ENCODE data around the gene PRSS2.
"Not testable (repeated sequence)": the region's sequence is repeated elsewhere in the genome, so short reads cannot be mapped to it uniquely, and the experiment has no call there.

Gene PRSS2

DNA sequence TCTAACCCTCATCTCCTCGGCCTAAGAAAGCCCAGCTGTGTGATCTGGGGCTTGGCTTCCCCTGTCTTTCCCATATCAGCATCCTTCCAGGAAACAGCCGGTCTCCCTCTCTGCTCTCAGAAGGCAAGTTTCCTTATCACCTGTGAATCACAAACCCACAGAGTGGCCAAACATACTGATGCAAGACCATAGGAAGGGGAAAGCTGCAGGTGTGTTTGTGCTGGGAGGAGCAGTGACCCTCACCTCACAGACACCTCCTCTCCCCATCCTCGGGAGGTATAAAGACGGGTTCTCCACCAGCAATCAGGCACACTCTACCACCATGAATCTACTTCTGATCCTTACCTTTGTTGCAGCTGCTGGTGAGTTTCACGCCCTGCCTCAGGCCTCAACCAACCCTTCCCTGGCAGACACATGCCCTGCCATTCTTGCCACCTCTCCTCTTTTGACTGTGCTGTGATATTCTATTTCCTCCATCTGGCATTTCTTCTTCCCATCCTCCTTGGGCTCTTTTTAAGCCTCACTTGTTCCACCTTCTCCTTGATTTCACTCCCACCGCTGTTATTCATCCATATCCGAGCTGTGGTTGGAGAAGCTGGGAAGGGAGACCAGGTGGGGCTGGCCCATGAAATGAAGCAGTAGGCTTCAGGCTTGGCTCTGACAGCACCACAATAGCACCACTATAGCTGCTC is at the start of gene PRSS2:
Gene PRSS2, plus strand, starts transcription at position 310 of the 692 bp plus-strand sequence. Its CDS starts 13 bp downstream, at position 323.
- no peak for FAIRE-seq

- FAIRE-seq, result no peak
Observed at GRCh38 chr7:142720986-142721385, 49.8 kb upstream of the PRSS2 start.

DNA sequence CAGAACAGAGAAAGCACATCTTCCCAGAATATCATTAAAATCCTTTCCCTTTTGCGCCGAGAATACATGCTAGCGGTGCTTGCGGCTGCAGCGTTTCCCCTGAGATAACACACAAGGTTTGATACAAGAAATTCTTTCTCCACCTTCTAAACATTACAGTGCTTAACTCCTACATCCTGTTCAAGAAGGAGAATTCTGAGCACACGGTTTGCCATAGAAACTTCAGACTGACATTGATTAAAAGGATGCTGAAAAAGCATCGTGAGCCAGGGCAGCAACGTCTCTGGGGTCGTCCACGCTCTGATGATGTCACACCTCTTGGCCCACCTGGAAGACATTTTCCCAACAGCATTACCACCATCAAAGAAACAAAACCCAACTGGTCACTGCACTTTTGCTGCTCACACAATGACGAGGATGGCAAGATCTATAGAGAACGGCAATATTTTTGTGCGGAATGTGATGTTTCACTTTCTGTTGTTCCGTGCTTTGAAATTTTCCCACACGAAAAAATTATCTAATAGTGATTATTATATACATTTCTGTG is 48.4 kb upstream of the PRSS2 start:
- FAIRE-seq, result no peak

DNA sequence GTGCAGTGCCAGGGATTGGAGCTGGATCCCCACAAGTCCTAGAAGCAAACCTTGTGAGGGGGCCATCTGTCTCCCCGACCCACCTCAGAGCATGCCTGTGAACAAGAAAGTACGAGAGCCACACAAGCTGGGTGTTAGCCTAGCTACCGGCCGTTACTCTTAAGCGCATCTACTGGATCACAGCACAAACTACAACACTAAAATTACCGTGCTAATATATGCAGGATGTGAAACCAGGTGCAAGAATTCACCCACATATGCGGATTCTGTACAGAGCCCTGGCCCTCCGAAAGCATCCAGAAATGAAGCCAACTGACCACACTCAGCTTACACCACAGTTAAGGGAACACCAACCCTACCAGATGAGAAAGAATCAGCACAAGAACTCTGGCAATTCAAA is 37.5 kb upstream of the PRSS2 start:
- FAIRE-seq, result no peak

DNA sequence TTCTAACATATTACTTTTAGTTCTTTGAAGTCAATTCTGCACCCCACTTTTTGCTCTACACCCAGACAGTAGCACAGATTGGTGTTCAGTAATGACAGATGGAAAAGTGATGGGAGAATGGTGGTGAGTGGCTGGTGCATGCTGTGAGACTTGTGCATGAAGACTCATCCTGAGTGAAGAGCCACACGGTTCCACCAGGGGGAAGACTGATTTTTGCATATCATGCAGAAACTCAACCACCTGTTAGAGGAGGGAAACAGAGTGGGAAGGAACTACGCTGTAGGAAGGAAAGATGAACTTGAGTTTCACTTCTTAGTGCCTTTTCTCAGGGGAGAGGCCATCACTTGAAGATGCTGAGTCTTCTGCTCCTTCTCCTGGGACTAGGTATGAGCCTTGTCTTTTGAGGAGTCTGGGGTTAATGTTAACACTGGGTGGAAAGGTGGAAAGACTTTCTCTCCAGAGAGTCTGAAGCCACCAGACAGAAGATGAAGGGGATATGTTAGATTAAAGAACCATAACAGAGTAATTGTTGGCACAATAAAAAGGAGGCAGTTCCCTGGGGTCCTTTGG is 30.8 kb upstream of the PRSS2 start:
- no peak for FAIRE-seq

DNA sequence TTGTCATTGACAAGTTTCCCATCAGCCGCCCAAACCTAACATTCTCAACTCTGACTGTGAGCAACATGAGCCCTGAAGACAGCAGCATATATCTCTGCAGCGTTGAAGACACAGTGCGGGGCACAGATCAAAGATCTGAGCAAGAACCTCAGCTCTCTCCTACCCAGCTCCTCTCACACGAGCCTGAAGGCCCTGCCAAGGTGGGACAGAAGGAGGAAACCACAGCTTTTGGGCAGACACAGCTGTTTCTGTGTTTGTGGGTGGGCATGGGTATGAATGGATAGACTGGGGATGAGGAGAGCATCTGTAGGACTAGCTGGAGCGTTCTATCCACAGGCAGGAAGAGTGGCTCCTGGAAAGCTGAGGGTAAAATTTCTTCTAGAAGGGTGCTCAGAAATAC is 30.0 kb upstream of the PRSS2 start:
- FAIRE-seq, result no peak

GRCh38 chr7:142741932-142742331 is 28.8 kb upstream of the PRSS2 start:
- not testable (repeated sequence) for FAIRE-seq

GRCh38 chr7:142745091-142745635 is 25.6 kb upstream of the PRSS2 start:
- FAIRE-seq, result no peak

DNA sequence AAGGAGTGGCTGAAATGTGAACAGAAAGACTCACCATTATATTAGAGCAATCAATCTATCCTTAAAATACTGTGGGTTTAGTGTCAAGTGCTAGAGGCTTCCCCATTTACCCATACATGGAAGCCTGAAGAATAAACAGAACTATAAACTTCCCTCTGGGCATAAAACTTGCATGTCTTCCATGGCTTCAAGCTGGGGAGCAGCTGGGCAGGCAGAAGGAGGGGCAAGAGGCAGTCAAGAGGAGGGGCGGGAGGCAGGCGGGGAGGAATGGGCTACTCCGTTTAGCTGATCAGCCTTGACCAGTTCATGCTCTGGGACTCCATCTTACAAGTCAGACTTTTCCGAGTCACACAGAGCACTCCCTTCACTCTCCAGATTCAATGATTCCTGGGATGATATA is 25.0 kb upstream of the PRSS2 start:
- FAIRE-seq, result no peak

DNA sequence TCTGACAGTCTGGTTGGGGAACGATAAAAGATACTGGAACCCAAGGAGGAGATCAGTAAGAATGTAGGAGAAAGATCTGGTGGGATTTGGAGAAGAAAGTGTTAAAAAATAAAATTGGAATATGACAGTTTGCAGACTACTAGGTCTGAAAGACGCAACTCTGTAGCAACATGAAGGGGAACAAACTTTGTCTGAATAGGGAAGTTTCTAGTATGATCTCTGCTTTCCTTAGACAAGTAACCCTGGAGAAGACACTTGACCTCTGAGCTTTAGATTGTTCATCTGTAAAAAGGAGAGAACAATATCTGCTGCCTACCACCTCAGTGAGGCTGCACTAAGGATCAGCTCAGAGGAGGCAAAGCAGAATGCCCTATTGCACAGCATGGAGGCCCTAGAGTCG is 24.5 kb upstream of the PRSS2 start:
- FAIRE-seq, result no peak

GRCh38 chr7:142748410-142748809 is 22.4 kb upstream of the PRSS2 start:
- not testable (repeated sequence) for FAIRE-seq

DNA sequence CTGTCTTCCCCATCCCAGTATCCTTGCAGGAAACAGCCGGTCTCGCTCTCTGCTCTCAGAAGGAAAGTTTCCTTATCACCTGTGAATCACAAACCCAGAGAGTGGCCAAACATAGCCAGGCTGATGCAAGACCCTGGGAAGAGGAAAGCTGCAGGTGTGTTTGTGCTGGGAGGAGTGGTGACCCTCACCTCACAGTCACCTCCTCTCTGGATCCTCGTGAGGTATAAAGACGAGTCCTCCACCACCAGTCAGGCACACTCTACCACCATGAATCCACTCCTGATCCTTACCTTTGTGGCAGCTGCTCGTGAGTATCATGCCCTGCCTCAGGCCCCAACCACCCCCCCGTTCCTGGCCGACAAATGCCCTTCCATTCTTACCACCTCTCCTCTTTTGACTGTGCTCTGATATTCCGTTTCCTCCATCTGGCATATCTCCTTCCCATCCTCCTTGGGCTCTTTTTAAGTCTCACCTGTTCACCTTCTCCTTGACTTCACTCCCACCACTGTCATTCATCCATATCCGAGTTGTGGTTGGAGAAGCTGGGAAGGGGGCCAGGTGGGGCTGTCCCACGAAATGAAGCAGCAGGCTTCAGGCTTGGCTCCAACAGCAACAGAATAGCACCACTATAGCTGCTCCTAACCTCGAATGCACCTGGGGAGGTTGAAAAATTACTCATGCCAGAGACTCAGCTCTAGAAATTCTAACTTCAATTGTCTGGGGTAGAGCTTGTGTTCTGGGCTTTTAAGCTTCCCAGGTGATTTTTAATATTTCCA is 21.4 kb upstream of the PRSS2 start, which contains the start of gene PRSS1:
Gene PRSS1, plus strand, starts transcription at position 255 of the 776 bp plus-strand sequence. Its CDS starts 13 bp downstream, at position 268.
- FAIRE-seq, result no peak

DNA sequence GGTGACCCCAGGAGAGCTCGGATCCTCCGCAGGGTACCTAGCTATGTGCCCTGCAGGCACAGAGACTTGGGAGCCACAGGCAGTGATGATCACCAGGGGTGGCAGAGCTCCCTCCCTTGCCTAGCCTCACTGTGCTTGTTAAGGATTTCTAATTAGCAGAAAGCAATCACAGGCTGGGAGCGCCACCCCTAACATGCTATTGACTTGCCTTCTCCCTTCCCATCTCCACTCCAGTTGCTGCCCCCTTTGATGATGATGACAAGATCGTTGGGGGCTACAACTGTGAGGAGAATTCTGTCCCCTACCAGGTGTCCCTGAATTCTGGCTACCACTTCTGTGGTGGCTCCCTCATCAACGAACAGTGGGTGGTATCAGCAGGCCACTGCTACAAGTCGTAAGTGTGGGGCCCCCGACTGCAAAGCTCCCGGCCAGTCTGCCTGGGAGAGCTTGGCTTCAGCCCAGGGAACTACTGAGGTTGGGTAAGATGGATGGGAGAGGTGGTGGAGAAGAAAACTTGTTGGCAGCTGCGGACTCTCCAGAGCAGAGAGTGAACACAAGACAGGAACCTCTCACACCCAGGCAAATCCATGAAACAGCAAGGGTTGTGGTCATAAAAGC is 20.3 kb upstream of the PRSS2 start:
- no peak for FAIRE-seq

- not testable (repeated sequence) for FAIRE-seq
Observed at GRCh38 chr7:142751526-142752175, 19.1 kb upstream of the PRSS2 start.

DNA sequence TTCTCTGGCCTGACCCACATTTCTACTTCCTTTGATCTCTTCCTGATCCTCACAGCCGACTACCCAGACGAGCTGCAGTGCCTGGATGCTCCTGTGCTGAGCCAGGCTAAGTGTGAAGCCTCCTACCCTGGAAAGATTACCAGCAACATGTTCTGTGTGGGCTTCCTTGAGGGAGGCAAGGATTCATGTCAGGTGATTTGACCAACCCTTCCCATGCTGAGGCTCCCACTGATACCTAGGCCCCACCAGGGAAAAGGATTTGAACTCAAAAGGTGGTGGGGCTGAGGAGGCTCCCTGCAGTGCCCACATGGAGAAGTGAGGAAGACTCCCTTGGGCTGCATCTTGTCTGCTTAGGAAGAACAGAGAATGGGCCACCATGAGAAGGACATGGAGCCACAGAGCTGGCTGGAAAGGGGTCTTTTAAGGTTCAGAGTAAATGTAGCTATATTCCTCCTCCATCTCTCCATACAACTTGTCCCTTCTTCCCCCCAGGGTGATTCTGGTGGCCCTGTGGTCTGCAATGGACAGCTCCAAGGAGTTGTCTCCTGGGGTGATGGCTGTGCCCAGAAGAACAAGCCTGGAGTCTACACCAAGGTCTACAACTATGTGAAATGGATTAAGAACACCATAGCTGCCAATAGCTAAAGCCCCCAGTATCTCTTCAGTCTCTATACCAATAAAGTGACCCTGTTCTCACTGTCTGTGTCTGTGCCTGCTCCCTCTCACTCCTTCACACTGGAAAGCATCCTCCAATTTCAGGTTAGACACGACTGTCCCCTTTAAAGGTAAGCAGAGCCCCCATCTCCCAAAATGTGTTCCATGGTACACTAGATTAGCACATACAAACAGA is 18.2 kb upstream of the PRSS2 start:
- no peak for FAIRE-seq

DNA sequence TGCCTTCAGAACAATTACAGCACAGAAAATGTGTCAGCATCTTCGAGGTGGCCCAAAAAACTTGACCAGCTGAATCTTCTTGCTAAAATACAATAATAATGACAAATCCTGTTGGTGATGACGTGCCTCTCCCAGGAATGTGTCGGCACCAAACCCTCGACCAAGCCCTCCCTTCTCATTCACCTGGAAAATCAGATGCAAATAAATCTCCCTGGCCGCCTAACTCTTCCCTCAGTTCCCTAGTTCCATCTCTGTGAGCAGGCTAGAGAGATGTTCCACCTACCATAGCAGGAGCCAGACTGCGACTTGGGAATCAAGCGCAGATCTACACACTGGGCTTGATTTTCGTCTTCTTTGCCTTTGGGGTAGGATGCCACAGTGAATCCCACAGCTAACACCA is 17.4 kb upstream of the PRSS2 start:
- no peak for FAIRE-seq

- not testable (repeated sequence) for FAIRE-seq
Observed at GRCh38 chr7:142753925-142754491, 16.8 kb upstream of the PRSS2 start.

GRCh38 chr7:142754681-142755575 is 15.8 kb upstream of the PRSS2 start:
- no peak for FAIRE-seq

GRCh38 chr7:142758312-142758711 is 12.5 kb upstream of the PRSS2 start:
- FAIRE-seq, result not testable (repeated sequence)

- no peak for FAIRE-seq
Observed at GRCh38 chr7:142759433-142759832, 11.3 kb upstream of the PRSS2 start.

Measured in A204.1 (cell line).